Non-pigmented ciliary epithelial cell (primary cell): ENCODE data around the gene SV2B.

Experiments used
- DNase-seq: peaks from one replicate; pipeline ENCODE4 v3.0.0-alpha.2; 2010; ENCODE audit warnings: low read depth

SV2B gene

DNA sequence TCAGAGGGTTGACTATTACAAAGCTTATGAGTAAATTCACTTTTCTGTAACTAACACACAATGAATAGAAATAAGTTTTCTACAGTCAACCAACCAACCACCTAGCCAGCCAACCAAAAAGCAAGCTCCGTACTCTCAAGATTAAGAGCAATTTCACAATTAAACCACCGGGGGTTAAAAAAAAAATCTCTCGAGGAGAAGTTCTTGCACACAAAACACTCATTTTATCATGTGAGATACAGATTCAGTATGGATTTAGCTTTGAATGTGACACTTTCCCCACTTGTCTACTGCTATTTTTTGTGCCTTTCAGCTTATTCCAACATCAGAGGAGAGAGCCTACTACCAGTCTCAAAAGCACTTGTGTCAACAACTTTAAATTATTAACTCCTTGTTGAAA lies 135.3 kb downstream of the SV2B start:
- no peak for DNase-seq

GRCh38 chr15:91237445-91237844 lies 137.4 kb downstream of the SV2B start:
- no peak for DNase-seq

GRCh38 chr15:91238644-91239425 lies 138.8 kb downstream of the SV2B start:
- no peak for DNase-seq

GRCh38 chr15:91243826-91244225 lies 143.8 kb downstream of the SV2B start:
- DNase-seq: no peak

GRCh38 chr15:91244919-91245318 lies 144.9 kb downstream of the SV2B start:
- no peak for DNase-seq

- no peak for DNase-seq
Measured at GRCh38 chr15:91246998-91247397, 146.9 kb downstream of the SV2B start.

DNA sequence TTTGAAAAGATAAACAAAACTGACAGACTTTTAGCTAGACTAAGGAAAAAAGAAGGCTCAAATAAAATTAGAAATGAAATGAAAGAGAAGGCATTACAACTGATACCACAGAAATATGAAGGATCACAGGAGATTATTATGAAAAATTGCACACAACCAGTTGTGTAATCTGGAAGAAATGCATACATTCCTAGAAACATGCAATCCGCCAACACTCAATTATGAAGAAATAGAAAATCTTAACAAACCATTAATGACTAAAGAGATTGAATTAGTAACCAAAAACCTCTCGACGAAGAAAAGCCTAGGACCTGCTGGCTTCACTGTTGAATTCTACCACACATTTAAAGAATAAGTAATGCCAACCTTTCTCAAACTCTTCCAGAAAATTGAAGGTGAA lies 149.5 kb downstream of the SV2B start:
- no peak for DNase-seq

- no peak for DNase-seq
Measured at GRCh38 chr15:91252322-91252721, 152.3 kb downstream of the SV2B start.

- DNase-seq: no peak
Measured at GRCh38 chr15:91252756-91253155, 152.7 kb downstream of the SV2B start.

GRCh38 chr15:91253605-91254004 lies 153.5 kb downstream of the SV2B start:
- DNase-seq: no peak

DNA sequence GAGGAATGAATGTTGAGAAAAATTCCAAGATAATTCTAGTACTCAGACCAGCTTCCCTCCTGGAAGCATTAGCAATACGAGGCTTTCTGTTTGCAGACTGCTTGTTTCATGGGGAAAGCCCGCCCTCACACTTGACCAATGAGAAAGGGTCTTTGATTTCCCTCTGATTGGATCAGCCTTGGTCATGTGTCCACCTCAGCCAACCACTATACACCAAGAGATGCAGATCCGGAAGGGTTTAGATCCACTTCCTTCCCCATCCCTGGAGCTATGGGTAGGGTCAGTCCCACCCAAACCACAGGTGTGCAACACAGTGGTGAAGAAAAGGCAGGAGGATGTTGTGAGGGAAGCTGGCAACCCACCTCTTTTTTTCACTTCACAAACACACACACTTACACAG lies 154.7 kb downstream of the SV2B start:
- DNase-seq: no peak

DNA sequence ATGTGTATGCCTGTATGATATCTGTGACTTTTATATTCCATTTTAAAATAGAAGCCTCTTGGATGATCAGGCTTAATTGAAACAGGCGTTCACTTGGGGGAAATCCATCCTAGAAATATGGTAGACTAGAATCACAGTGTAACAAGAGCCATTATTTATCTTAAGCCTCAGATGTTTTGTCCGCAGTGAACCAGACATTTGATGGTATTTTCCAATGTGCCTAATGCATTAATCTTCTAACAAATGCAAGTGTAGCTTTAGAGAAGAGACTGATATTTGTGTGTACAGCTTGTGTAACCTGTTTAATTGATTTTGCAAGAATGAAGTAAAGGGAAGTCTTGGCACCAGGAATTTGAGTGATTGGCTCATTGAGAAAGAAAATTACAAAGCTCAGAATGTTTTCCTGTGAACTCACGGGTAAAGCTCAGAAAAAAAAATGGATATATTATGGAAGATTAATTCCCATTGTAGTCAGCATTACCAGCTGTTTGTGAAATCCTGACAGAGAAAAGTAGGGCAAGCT lies 155.7 kb downstream of the SV2B start:
- DNase-seq: no peak

DNA sequence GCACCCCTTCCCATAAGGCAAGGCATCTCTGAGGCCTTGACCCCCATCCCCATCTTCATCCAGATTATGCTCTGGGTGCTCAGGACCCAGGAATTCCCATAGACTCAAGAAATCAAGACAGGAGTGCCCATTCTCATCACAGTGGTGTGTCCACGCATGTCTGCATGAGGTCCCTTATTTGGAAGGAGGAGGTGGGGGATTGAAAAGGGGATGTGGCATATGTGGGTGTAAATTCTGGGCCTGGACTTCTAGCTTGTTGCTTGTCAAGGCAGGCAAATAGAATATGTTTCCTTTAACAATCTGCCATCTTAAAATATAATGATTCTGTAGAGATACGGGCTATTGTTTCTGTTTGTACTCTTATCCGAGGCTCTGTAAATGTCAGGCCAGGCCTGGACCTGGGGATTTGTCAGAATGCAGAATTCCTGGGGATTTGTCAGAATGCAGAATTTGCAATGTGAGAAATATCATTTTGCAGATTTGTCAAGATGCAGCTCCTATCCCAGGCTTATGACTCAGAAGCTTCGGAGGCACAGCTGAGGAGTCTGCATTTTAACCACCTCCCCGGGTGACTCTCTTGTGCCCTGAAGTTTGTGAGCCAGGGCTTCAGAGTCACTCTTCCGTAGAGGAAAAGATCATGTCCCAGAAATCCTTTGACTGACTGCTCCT lies 157.8 kb downstream of the SV2B start:
- DNase-seq: no peak

GRCh38 chr15:91258415-91258759 lies 158.3 kb downstream of the SV2B start:
- no peak for DNase-seq

- no peak for DNase-seq
Measured at GRCh38 chr15:91259077-91259476, 159.0 kb downstream of the SV2B start.

DNA sequence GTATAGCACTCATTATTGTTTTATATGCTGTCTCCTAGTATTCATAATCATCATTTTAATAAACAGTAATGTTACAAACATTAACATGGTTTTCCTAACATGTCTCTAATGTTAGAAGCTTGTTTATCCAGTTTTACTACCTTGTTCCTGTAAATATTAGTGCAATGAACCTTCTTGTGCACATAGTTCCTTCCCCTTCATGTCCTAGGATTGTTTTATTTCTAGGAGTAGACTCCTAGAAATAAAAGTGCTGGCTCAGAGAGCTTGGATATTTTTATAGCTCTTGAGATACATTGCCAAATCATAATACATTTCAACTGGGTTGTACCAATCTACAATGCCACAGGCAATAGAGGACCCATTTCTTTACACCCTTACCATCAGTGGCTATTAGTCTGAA lies 161.3 kb downstream of the SV2B start:
- no peak for DNase-seq

GRCh38 chr15:91263632-91264531 lies 163.8 kb downstream of the SV2B start:
- no peak for DNase-seq

GRCh38 chr15:91264651-91265351 lies 164.7 kb downstream of the SV2B start:
- no peak for DNase-seq

- DNase-seq: no peak
Measured at GRCh38 chr15:91265416-91265940, 165.4 kb downstream of the SV2B start.

DNA sequence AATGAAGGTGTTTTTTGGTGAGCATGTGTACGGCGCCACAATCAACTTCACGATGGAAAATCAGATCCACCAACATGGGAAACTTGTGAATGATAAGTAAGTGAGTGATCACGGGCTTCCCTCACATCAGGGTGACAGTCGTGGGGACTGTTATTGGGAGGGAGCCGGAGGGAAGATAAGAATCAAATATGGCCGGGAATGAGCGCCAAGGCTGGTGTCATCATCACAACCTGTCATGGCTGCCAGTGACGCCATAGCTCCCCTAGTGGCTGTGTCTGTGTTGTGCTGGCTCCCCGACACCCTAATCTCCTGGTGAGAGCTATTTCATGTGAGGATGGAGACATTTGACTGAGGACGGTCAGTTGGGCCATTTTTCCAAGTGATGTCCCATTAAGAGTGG lies 168.5 kb downstream of the SV2B start:
- DNase-seq: no peak

DNA sequence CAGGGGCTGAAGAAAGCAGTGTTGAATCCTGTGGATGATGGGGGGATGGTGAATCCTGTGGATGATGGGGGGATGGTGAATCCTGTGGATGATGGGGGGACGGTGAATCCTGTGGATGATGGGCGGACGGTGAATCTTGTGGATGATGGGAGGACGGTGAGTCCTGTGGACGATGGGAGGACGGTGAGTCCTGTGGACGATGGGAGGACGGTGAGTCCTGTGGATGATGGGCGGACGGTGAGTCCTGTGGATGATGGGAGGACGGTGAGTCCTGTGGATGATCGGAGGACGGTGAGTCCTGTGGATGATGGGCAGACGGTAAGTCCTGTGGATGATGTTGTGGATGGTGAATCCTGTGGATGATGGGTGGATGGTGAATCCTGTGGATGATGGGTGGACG lies 170.7 kb downstream of the SV2B start:
- no peak for DNase-seq
